NK-92 treated with Interleukin-12 subunit alpha and Interleukin-12 subunit beta, amount 100 ng/mL, for 24 hours (cell line): Measurements from ENCODE around the gene SLC25A24.
A peak's percentile ranks its signal among the peaks of the same experiment; 100 is the strongest.
"Not testable (repeated sequence)": the region's sequence is repeated elsewhere in the genome, so short reads cannot be mapped to it uniquely, and the experiment has no call there.

Experiments
- DNase-seq: peaks from one replicate; lab custom pipeline; 2025; lab: John Stamatoyannopoulos, UW

Gene SLC25A24

DNA sequence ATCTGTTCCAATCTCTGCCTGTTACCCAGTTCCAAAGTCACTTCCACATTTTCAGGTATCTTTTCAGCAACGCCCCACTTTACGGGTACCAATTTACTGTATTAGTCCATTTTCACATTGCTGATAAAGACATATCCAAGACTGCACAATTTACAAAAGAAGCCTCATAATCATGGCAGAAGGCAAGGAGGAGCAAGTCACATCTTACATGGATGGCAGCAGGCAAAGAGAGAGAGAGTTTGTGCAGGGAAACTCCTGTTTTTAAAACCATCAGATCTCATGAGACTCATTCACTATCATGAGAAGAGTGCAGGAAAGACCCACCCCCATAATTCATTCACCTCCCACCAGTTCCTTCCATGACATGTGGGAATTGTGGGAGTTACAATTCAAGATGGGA lies 67.0 kb downstream of the SLC25A24 start:
- not testable (repeated sequence) for DNase-seq

DNA sequence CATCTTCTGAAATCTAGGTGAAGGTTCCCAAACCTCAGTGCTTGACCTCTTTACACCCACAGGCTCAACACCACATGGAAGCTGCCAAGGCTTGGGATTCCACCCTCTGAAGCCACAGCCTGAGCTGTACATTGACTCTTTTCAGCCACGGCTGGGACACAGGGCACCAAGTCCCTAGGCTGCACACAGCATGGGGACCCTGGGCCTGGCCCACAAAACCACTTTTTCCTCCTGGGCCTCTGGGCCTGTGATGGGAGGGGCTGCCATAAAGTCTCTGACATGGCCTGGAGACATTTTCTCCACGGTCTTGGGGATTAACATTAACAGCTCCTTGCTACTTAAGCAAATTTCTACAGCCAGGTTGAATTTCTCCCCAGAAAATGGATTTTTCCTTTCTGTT lies 67.8 kb downstream of the SLC25A24 start:
- DNase-seq = not testable (repeated sequence)

DNA sequence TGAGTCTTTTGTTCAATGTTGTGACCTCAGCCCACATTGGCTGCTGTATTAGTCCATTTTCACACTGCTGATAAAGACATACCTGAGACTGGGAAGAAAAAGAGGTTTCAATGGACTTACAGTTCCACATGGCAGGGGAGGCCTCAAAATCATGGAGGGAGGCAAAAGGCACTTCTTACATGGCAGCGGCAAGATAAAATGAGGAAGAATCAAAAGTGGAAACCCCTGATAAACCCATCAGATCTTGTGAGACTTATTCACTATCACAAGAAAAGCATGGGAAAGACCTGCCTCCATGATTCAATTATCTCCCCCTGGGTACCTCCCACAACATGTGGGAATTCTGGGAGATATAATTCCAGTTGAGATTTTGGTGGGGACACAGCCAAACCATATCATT lies 68.9 kb downstream of the SLC25A24 start:
- DNase-seq = not testable (repeated sequence)

DNA sequence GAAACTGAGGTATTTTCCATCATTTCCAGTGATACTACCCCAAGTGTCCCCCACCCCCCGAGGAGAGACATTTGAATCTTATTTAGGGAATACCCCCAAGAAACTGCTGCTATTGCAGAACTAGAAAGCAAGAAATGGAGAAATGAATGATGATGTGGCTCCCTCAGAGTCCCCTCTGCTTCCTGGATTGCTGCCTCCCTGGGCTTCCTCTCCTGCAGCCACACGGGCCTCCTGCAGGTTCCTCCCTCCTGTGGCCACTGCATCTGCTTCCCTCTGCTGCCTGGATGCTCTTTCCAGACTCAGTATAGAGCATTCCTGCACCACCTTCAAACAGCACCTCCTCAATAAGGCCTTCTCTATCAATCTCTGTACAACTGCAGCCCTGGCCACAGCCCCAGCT lies 69.3 kb downstream of the SLC25A24 start:
- no peak for DNase-seq

DNA sequence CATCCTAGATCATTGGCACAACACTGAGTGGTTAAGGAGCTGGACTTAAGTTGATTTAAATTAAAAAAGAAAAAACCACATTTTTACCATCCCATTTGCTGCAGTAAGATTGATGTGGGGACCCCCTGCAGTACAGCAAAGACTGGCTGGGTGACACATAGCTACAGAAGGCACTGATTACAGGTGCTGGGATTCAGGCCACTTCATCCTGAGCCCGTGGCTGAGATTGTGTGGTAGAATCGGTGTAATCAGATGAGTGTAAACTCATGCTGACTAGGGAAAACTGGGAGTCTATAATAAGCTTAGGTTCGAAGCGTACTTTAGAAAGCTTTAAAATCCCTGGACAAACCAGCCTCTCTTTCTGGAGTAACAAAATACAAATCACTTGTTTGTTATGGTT lies 70.1 kb downstream of the SLC25A24 start:
- no peak for DNase-seq

DNA sequence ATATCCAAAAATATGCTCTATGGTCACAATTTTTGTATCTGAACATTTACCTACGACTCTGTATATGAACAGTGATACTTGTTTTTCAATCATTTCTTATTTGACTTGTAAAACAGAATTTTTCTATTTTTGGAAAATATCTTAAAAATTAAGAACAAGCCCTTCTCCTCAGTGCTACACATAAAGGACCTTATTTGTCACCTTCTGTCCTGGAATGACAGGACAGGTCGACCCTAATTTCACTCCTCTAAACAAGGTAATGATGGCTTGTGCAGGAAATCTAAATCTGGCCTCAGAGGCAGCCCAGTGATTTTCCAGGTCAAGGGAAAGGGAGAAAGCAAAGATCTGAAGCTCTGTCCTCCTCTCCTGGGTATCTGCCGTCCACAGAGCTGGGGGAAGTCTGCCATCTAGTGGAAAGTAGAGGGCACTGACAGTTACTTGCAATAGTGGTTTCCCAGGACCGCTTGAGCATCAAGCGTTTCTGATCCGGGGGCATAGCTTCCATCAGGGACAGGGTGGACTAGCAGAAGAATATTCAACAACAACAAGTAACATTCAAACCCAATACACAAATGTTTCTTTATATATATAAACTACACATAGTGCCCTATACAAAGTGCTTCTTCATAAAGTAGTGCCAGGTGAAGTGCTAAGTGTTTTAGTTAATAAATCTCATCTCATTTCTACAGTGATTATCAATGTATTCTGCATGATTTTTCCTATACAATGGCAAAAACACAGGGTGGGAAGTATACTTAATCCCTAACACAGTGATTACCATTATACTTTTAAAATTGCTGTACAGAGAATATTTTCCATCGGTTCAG lies 74.6 kb downstream of the SLC25A24 start:
- peak; percentile 6 for DNase-seq

DNA sequence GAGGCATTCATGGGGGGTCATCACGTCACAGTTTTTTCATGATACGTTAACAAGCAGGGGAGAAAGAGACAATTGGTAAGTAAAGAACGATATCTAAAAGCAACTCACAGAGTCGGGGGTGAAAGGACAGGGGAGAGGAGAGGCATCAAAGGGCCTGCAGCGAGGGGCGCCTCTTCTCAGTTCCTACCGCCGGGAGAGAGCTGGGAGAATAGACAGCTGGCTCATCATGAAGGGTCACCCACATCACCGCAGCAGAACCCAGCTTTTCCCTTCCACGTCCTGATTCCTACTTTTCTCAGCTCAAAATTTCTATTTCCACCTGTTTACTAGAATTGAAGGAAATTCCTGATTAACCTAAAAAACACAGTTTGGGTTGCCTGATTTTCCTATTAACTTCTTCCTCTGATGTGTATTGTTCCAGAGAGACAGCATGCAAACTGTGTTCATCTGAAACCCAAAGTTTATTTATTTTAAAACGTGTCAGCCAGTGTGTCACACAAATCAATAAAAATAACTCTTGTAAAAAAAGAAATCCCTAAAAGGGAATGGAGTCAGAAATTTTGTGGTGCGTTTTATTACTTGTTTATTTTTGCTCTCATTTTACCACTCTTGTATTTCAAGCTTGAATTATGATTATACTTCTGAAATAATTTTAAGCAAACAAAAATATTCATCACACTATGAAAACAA lies 75.4 kb downstream of the SLC25A24 start:
- DNase-seq = no peak

DNA sequence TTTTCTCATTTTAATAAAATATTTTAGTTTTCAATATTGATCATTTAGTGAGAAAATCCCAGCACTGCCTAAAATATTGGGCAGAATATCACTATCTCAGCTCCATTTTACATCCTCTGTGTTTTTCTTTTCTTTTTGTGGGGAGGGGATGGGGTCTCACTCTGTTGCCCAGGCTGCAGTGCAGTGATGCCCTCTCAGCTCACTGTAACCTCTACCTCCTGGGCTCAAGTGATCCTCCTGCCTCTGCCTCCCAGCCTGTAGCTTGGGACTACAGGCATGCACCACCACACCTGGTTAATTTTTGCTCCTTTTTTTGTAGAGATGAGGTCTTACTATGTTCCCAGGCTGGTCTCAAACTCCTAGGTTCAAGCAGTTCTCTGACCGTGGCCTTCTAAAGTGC lies 76.1 kb downstream of the SLC25A24 start:
- no peak for DNase-seq

DNA sequence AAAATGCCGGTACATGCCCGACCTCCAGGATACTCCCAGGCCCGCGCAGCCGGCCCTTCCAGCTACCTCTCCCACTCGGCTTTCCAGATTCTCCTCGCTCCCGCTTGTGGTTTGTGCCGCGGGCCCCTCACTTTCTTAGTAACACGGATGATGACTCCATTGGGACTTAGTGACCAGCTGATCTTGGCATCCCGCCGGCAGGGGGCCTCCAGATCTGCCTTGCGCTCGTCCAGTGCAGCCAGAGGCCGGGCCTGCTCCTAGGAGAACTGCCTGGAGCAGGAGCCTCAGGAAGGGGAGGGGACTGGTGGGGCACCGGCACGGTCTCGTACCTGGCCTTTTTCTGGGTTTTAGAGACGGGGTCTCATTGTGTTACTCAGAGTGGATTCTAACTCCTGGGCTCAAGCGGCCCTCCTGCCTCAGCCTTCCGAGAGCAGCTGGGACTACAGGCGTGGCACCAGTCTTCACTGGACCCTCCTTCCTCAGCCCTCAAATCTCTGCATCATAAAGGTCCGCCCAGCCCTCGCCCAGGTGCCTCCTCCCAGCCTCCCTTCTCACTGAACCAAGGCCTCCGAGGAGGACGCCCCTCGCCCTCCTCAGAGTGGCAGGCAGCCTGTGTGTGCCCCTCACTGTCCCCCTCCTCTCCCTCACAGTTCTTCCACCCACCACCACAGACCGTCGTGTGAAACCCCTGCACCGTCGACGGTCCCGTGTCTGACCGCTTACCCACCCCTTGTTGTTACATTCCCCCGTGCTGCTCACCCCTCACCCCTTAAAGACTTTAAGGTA lies 78.6 kb downstream of the SLC25A24 start:
- no peak for DNase-seq

DNA sequence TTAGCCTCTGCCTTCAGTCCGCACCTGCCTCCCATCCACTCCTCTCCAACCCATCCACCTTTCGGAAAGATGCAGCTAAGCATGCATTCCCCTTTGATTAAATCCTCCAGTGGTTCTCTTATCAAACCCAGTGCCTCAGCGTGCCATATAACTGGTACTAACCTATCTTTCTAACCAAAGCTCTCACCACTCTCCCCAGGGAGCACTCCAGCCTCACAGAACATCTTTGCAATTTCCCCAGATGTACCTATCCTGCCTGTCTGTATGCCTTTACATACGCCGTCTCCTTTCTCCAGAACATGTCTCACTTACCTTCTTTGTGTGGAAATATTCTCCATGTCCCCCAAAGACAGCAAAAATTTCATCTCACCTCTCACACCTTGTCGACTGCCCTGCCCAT lies 80.0 kb downstream of the SLC25A24 start:
- no peak for DNase-seq

DNA sequence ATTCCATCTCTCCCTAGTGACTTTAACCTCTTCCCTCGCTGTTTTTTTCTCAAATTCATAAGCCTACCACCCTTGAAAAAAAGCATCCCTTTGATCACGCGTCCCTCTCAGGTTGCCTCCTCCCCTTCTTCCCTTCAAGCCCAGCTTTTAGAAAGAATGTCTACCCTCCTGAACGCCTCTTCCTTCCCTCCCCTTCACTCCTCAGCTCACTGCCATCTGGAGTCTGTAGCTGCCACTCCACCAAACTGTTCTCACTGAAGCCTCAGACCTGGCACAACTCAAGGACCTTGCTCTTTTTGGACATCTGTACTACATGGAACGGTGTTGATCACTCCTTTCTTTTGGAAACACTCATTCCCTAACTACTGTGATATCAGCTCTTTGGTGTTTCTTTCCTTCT lies 80.6 kb downstream of the SLC25A24 start:
- no peak for DNase-seq

DNA sequence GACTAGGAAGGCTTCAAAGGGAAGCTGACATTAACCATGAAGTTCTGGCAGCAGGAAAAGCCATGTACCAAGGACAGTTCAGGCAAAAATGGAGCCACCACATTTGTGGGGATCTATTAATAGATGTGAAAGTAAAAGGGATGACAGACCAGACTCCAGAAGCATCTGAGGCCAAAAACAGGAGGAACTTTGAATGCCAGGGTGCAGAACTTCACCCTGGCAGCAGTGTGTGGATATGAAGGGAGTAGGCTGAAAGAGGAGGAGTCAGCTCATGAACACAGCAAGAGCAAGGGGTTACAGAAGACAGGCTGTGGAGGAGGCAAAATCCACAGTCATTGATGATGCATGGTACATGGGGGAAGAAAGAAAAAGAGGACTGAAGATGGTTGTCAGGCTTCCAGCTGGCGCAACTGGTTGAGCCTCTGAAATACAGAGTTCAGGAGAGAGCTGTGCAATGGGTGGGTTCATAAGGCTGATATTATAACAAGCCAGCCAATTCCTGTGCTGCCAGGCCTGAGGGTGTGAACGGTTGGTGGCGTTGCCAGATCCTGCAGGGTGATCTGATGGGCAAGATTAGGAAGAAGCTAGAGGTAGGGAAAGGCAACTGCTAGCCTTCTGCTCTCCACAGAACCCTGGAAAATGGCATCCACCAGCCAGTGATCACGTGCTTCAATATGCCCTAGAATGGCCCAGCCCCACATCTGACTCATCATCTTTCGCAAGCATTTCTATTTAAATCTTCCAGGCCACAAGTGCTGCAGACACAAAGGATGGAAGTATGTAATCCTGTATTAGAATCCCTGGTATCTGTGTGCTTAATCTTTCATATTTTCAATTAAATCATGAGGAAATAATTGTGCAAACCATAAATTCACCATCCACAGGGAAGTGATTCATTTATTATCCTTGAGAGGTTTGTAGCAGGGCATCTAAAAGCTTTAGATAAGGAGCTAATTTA lies 81.9 kb downstream of the SLC25A24 start:
- DNase-seq = no peak

DNA sequence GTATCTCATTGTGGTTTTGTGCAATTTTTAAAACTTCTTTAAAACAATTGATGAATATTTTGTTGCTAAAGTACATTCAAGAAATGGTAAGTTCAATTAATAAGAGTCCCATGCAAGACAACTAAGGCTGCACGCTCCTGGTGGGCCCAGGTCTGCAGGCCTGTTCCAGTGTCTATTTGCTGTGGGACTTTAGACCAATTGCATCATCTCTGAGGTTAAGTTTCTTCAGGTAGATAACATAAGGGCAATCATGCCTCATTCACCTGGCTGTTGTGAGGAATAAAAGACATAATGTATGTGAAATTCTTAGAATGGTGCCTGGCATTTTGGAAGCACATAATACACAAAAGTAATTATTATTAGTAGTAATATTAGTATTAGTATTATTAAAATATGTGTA lies 82.9 kb downstream of the SLC25A24 start:
- DNase-seq = no peak

DNA sequence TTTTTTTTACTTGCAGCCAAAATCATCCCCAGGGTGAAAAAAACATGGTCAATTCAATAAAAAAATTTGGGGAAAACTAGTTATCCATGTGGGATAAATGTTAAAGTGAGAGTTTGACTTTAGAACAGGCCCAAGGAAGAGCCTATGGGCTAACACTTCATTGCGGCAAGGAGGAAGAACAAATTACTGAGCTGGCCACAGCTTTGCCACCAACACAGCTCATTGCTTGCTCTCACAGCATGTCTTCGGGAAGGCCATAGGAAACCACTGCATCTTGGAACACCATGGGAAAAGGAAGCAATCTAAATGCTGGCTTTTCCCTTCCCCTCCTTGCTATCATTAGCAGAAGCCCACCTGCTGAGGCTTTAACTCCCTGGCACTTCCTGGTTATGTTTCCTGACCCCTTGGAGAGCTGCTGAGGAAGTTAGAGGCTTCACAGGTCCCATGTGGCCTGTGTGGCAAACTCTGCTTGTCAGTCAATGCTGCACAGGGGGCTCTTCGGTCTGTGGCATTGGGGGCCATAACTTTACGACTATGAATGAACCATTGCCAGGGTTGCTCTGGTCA lies 86.0 kb downstream of the SLC25A24 start:
- DNase-seq = no peak

DNA sequence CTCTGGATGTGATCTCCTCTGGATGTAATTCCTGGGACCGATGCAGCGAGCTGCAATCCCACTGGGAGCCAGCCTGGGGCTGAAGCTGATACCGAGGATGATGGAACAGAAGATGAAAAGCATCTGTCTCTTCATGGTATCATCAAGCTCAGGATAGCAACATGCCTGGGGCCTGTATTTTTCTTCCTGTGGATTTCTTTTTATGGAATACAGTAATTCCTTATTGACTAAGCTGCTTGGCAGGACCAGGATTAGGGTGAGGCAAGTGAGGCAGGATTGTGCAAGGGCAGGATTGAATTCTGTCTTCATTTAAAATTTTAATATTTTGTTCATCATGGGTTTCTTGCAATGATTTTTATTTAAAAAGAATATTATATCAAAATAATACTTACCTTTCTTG lies 86.6 kb downstream of the SLC25A24 start:
- no peak for DNase-seq

DNA sequence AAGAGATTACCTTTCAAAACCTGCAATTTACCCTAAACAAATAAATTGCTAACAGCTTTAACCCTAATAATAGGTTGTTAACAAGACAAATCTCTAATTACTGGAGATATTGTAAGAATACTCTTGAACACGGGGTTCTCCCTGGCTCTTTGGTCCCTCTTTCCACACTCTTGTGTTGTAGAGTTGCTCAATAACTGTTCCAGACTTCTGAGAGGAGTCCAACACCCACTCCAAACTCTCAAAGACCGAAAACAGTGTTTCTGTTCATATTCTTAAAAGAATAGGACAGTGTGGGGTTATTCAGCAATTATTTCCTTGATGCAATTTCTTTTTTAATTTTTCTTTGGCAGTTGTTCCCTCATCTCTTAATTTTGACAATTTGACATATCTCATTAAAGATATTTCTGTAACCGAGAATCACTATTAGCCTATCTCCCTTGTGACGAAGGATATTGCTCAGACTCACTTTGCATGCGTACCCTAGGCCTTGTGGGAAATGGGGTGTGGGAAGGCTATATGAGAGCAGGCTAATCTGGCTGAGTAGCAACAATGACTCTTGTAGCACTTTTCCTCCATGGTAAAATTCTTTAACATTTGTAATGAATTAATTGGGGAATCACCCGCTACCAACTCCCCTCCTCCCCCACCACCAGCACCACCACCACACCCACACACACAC lies 90.7 kb downstream of the SLC25A24 start:
- DNase-seq = no peak

DNA sequence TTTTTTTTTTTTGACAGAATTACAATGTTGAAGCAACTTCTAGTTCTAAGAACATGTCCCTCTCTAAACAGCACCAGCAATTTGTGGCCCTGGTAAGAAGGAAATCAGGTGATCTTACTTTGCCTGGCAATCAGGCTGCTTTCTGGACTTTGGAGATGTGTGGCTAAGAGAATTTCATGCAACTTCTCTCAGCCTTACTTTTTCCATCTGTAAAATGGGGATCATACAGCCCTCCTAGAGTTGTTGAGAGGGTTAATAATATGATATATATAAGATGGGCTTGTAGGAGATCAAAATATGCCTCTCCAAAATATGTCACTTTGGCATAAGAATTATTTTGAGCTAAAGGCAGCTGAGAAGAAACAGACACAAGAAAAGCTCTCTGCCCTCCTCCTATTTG lies 92.0 kb downstream of the SLC25A24 start:
- no peak for DNase-seq

DNA sequence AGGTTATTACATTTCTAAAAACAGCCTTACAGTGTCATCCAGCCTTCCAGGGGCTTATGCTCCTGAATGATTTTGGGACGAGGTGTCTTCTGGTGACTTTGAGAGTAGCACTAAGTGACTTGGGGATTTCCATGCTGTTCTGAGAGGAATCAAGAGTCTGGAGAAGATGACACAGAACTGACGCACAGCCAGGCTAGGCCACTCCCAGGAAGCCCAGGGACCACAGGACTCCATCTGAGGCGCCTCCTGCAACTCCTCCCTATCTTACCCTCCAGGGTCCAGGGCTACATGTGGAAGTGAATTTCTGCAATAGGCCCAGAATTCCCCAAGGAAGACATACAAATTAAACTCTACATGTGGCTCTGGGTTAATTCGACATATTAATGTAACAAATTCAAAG lies 92.5 kb downstream of the SLC25A24 start:
- no peak for DNase-seq

DNA sequence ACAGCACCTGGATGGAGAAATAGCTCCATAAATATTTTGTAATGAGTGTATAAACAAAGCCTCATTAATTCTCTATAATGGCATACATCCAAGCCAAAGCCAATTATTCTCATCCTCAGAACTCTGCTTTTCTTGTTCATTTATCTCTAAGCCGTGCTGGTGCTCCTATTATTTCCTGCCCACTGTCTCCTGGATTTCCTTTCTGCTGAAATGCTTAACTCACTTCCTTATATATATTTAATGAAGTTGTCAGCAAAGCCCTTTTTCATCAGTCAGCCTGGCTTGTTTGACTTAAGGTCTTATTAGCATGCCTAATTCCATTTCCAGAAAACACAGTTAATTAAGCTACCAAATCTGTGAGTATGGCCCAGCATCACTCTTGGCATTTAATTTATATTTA lies 93.4 kb downstream of the SLC25A24 start:
- DNase-seq = no peak

DNA sequence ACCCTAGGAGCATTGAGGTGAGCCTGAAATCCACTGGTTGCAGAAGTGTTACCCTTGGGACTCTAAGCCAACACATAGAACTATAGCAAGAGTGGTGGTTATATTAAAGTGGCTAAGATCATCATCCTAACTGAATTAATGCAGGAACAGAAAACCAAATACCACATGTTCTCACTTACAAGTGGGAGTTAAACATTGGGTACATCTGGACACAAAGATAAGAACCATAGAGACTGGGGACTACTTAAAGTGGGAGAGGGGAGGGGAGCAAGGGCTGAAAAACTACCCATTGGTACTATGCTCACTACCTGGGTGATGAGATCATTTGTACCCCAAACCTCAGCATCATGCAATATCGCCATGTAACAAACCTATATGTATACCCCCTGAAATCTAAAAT lies 100.0 kb downstream of the SLC25A24 start:
- no peak for DNase-seq

DNA sequence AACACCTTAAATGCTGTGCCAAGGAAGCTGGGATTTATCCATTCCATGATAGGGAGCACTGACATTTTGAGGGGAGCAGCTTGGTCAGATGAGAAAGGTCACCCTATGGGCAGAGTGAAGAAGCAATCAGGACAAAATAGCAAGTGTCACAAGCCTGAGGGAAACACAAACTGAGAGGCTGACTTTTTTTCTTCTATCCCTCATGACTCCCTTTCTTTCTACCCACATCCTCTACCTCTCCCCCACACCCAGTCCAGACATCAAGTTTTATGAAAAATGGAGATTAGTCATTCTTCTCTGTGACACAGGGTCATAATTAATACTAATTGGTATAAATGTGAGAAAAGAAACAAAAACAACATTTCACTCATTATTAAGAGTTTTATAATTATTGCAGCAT lies 103.1 kb downstream of the SLC25A24 start:
- no peak for DNase-seq
